ENCODE results near the gene PRPH. TPM values are rescaled to one million over a fixed set of nuclear protein-coding genes. Genes with fewer than 3 reads are reported as not detected.

The PRPH gene
- total and polyA plus RNA-seq, 2 of the 8 experiments (the other 6 are each of a cell fraction or from before 2014, with no cell fraction given) = 0.79 to 1.4 TPM

DNA sequence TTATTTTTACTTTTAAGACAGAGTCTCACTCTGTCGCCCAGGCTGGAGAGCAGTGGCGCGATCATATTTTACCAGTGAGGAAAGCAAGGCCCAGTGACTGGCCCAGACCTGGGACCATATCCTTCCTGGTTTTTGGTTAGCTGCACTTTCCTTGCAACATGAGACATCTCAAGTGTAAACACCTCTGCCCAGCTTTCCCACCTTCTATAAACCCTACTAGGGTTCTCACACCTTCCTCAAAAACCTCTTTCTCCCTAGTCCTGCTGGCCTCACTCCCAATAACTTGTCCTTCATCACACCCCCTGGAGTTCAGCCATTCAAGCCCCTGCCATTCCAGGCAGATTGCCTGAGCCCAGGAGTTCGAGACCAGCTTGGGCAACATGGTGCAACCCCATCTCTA, 10.3 kb upstream of the PRPH start:
- Histone ChIP-seq H3K27ac (ENCODE audit: low read depth, low read length) (no peak overlapping the region), H3K79me1 (ENCODE audit: low read depth, low read length) (no peaks in the 10 kb centered on the region), H3K23me2 (ENCODE audit: low read depth, low read length) (no peaks in the 10 kb centered on the region; the same call in 1 of the 2 replicates), H3K9ac (replicated peaks in 1 of 4; ENCODE audit: extremely low read depth in 1 of 4, low read depth in 3 of 4, low read length in 3 of 4) (no peak overlapping the region), H3K27me3 (replicated peaks in 1 of 4; ENCODE audit: control insufficient read depth in 3 of 4, extremely low read depth in 1 of 4, insufficient read depth in 3 of 4, low read length in 3 of 4) (no peaks in the 10 kb centered on the region; a peak in 3 of 7 replicates), H3K79me2 (ENCODE audit: control insufficient read depth in 1 of 2, insufficient read depth in 2 of 2, low read length in 2 of 2) (no peaks in the 10 kb centered on the region), H2BK120ac (replicated peaks; ENCODE audit: low read depth, low read length) (no peak overlapping the region), H4K20me1 (replicated peaks in 1 of 2; ENCODE audit: control insufficient read depth in 1 of 2, insufficient read depth in 2 of 2, low read length in 2 of 2) (no peaks in the 10 kb centered on the region), H4K91ac (replicated peaks; ENCODE audit: insufficient read length, low read length) (no peak overlapping the region), H3K18ac (ENCODE audit: extremely low read depth, low read length) (no peak overlapping the region), H3K14ac (ENCODE audit: insufficient read length) (no peak overlapping the region), H3K4me1 (replicated peaks in 1 of 4; ENCODE audit: control insufficient read depth in 3 of 4, insufficient read depth in 4 of 4, low read length in 3 of 4) (peaks cover 0 to 4% (median 4%) of the 10 kb centered on the region in 4 experiments; a peak in 3 of 7 replicates), H2BK15ac (ENCODE audit: low read length) (no peak overlapping the region), H3K9me3 (ENCODE audit: insufficient read depth in 2 of 2, low read depth in 1 of 2, low read length in 1 of 2) (no peaks in the 10 kb centered on the region), H2BK5ac (ENCODE audit: low read depth, low read length) (no peak overlapping the region), H4K5ac (ENCODE audit: insufficient read length, low read depth, low read length) (no peak overlapping the region), H3K56ac (replicated peaks; ENCODE audit: insufficient read length, low read depth, low read length) (no peak overlapping the region), H4K8ac (ENCODE audit: extremely low read depth, insufficient read depth, low read length) (no peak overlapping the region), H3K4me3 (ENCODE audit: extremely low read depth in 1 of 4, insufficient read depth in 2 of 4, low read depth in 3 of 4, low read length in 4 of 4) (no peak overlapping the region), H3K23ac (ENCODE audit: insufficient read length) (no peak overlapping the region), H2AFZ (ENCODE audit: low read length) (no peak overlapping the region), H2BK20ac (ENCODE audit: low read length) (no peak overlapping the region), H3K4ac (replicated peaks; ENCODE audit: insufficient read length, low read depth, low read length) (no peak overlapping the region), H3K36me3 (ENCODE audit: control insufficient read depth in 2 of 4, insufficient read depth in 4 of 4, low read length in 3 of 4) (no peaks in the 10 kb centered on the region), H2BK12ac (ENCODE audit: low read depth, low read length) (no peak overlapping the region), H2AK5ac (ENCODE audit: low read depth, low read length) (no peak overlapping the region), H3K4me2 (ENCODE audit: insufficient read depth in 1 of 2, low read depth in 2 of 2, low read length in 2 of 2) (no peak overlapping the region)
- ChIA-PET CTCF (ENCODE audit: partially characterized antibody) (interaction anchor here (0.8 to 17.0 kb wide), 14 partner anchors 10 to 269 kb away, joined by 3 to 172 read pairs (median 4); partner anchors contain the start of genes DNAJC22 and PRPH), POLR2A (ENCODE audit: partially characterized antibody) (interaction anchor here (1.3 to 2.9 kb wide), 3 partner anchors 10 to 19 kb away, joined by 4 to 20 read pairs (median 4); partner anchors contain the start of genes PRPH and TUBA1C)
- TF ChIP-seq, protein P1, sequence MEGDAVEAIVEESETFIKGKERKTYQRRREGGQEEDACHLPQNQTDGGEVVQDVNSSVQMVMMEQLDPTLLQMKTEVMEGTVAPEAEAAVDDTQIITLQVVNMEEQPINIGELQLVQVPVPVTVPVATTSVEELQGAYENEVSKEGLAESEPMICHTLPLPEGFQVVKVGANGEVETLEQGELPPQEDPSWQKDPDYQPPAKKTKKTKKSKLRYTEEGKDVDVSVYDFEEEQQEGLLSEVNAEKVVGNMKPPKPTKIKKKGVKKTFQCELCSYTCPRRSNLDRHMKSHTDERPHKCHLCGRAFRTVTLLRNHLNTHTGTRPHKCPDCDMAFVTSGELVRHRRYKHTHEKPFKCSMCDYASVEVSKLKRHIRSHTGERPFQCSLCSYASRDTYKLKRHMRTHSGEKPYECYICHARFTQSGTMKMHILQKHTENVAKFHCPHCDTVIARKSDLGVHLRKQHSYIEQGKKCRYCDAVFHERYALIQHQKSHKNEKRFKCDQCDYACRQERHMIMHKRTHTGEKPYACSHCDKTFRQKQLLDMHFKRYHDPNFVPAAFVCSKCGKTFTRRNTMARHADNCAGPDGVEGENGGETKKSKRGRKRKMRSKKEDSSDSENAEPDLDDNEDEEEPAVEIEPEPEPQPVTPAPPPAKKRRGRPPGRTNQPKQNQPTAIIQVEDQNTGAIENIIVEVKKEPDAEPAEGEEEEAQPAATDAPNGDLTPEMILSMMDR (IDR thresholded peaks at IDR 0.05; ENCODE audit: control extremely low read depth in 1 of 3, insufficient read depth in 1 of 3, low read depth in 1 of 3, low read length in 3 of 3) = no peak
- DNase-seq (ENCODE audit: low read depth in 1 of 2, low spot score in 2 of 2) (no peak), FAIRE-seq (no peak)
- 91% methylated on average over 4 of the region's 4 CpGs; no CpG with 5 or more reads in 1 of the 2 experiments for WGBS, 2 experiments (ENCODE audit: extremely low coverage in 1 of 2, insufficient coverage in 1 of 2, insufficient read length in 1 of 2, insufficient replicate concordance in 2 of 2, low coverage in 1 of 2, low lambda C conversion rate in 2 of 2, missing lambda C conversion rate in 1 of 2)

Data from H1 (cell line).